ENCODE measurements around the gene FAM180B.
A peak's percentile ranks its signal among the peaks of the same experiment; 100 is the strongest.
"Not testable (repeated sequence)": the region's sequence is repeated elsewhere in the genome, so short reads cannot be mapped to it uniquely, and the experiment has no call there.

Gene FAM180B

GRCh38 chr11:47560426-47560825 lies 26.1 kb upstream of the FAM180B start:
- Histone ChIP-seq H3K27ac (ENCODE audit: low read depth, low read length) (no peak overlapping the region), H2AFZ (ENCODE audit: low read depth, low read length, severe bottlenecking) (no peak overlapping the region), H3K27me3 (ENCODE audit: low read length) (no peaks in the 10 kb centered on the region), H3K9me3 (ENCODE audit: insufficient read depth, low read length) (no peaks in the 10 kb centered on the region), H3K36me3 (ENCODE audit: low read length) (no peaks in the 10 kb centered on the region), H3F3A (ENCODE audit: insufficient read depth) (0 out of 2 replicates have a peak, but pooled peaks cover 3% of the 10 kb centered on the region), H3K4me2 (ENCODE audit: low read depth, low read length, poor library complexity, severe bottlenecking) (no peak overlapping the region), H3K79me2 (ENCODE audit: insufficient read depth, low read length) (0 out of 2 replicates have a peak, but pooled peaks cover 5% of the 10 kb centered on the region), H4K20me1 (ENCODE audit: low read depth, low read length) (no peaks in the 10 kb centered on the region), H3K4me3 (ENCODE audit: insufficient read depth, low read length, poor library complexity, severe bottlenecking) (no peak overlapping the region), H3K9me2 (replicated peaks; ENCODE audit: insufficient read depth, low read length) (no peaks in the 10 kb centered on the region), H3K9ac (ENCODE audit: low read length) (no peak overlapping the region)
- no peak for TF ChIP-seq EZH2phosphoT487 (conservative IDR thresholded peaks at IDR 0.05; ENCODE audit: low read length)
- TF ChIP-seq CTCF (IDR thresholded peaks at IDR 0.05; ENCODE audit: insufficient read depth, low read length, poor library complexity, severe bottlenecking) = no peak

GRCh38 chr11:47562393-47562792 lies 24.1 kb upstream of the FAM180B start:
- not testable (repeated sequence) for H3K9ac ChIP-seq (ENCODE audit: low read length); H4K20me1 ChIP-seq (ENCODE audit: low read depth, low read length); H3K4me2 ChIP-seq (ENCODE audit: low read depth, low read length, poor library complexity, severe bottlenecking); H3K27ac ChIP-seq (ENCODE audit: low read depth, low read length); H3K27me3 ChIP-seq (ENCODE audit: low read length); H3K9me2 ChIP-seq (replicated peaks; ENCODE audit: insufficient read depth, low read length); H2AFZ ChIP-seq (ENCODE audit: low read depth, low read length, severe bottlenecking); H3K36me3 ChIP-seq (ENCODE audit: low read length); H3F3A ChIP-seq (ENCODE audit: insufficient read depth); H3K4me3 ChIP-seq (ENCODE audit: insufficient read depth, low read length, poor library complexity, severe bottlenecking); H3K9me3 ChIP-seq (ENCODE audit: insufficient read depth, low read length)
- H3K79me2 ChIP-seq (ENCODE audit: insufficient read depth, low read length) = peaks cover 25% of the 10 kb centered on the region

- H4K20me1 ChIP-seq (ENCODE audit: low read depth, low read length); H2AFZ ChIP-seq (ENCODE audit: low read depth, low read length, severe bottlenecking); H3K9me3 ChIP-seq (ENCODE audit: insufficient read depth, low read length); H3K27me3 ChIP-seq (ENCODE audit: low read length); H3F3A ChIP-seq (ENCODE audit: insufficient read depth); H3K9me2 ChIP-seq (replicated peaks; ENCODE audit: insufficient read depth, low read length); H3K36me3 ChIP-seq (ENCODE audit: low read length): not testable (repeated sequence)
- peak overlapping the region; percentile 96 for H3K4me2 ChIP-seq (ENCODE audit: low read depth, low read length, poor library complexity, severe bottlenecking)
- peak overlapping the region; percentile 58; the same call in 1 of the 2 replicates for H3K27ac ChIP-seq (ENCODE audit: low read depth, low read length)
- peak overlapping the region; percentile 91 for H3K9ac ChIP-seq (ENCODE audit: low read length)
- peaks cover 30% of the 10 kb centered on the region for H3K79me2 ChIP-seq (ENCODE audit: insufficient read depth, low read length)
- H3K4me3 ChIP-seq (ENCODE audit: insufficient read depth, low read length, poor library complexity, severe bottlenecking) = peak overlapping the region; percentile 83
Observed at GRCh38 chr11:47564366-47564765, 22.1 kb upstream of the FAM180B start.

- Histone ChIP-seq H3F3A (ENCODE audit: insufficient read depth) (peaks cover 3% of the 10 kb centered on the region; the same call in 1 of the 2 replicates), H3K27ac (ENCODE audit: low read depth, low read length) (peak overlapping the region; percentile 58), H3K4me2 (ENCODE audit: low read depth, low read length, poor library complexity, severe bottlenecking) (peak overlapping the region; percentile 96), H3K27me3 (ENCODE audit: low read length) (no peaks in the 10 kb centered on the region), H3K9me2 (replicated peaks; ENCODE audit: insufficient read depth, low read length) (no peaks in the 10 kb centered on the region), H3K9me3 (ENCODE audit: insufficient read depth, low read length) (no peaks in the 10 kb centered on the region), H3K4me3 (ENCODE audit: insufficient read depth, low read length, poor library complexity, severe bottlenecking) (peak overlapping the region; percentile 83), H3K9ac (ENCODE audit: low read length) (peak overlapping the region; percentile 91), H3K79me2 (ENCODE audit: insufficient read depth, low read length) (peaks cover 36% of the 10 kb centered on the region), H4K20me1 (ENCODE audit: low read depth, low read length) (no peaks in the 10 kb centered on the region), H2AFZ (ENCODE audit: low read depth, low read length, severe bottlenecking) (peak overlapping the region; percentile 92), H3K36me3 (ENCODE audit: low read length) (no peaks in the 10 kb centered on the region)
- TF ChIP-seq EZH2phosphoT487 (conservative IDR thresholded peaks at IDR 0.05; ENCODE audit: low read length) = no peak
Observed at GRCh38 chr11:47564933-47565339, 21.5 kb upstream of the FAM180B start.
